HG02571 (cell line): ENCODE data around the gene TK2.
"Not testable (repeated sequence)": the region's sequence is repeated elsewhere in the genome, so short reads cannot be mapped to it uniquely, and the experiment has no call there.

ENCODE experiments used
- ATAC-seq: cut with Tn5 transposase; IDR thresholded peaks from one replicate; pipeline ENCODE4 v1.9.1; 2021; ENCODE audit warnings: mild to moderate bottlenecking, moderate library complexity; ENCODE audit not compliant: unreplicated experiment

Gene TK2

DNA sequence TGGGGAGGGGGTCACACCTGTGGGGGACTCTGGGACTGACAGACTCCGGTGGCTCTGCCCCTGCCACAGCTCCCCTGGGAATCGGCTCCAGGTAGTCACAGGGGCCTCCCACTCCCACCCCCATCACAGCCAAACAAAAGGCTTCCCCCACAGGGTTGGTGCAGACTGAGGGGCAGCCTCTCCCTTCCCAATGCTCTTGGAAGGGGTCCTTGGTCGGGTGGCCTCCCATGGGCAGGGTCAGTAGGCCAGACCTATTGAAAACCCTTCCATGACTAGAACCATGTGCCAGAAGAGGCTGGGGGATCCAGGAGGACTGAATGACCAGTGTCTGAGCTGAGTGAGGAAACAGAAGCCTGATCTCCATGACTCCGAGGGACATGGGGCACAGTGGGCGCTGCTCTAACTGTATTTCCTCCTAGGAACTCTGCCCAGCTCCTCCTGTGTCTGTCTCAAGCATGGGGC is 28.6 kb downstream of the TK2 start:
- no peak for ATAC-seq

DNA sequence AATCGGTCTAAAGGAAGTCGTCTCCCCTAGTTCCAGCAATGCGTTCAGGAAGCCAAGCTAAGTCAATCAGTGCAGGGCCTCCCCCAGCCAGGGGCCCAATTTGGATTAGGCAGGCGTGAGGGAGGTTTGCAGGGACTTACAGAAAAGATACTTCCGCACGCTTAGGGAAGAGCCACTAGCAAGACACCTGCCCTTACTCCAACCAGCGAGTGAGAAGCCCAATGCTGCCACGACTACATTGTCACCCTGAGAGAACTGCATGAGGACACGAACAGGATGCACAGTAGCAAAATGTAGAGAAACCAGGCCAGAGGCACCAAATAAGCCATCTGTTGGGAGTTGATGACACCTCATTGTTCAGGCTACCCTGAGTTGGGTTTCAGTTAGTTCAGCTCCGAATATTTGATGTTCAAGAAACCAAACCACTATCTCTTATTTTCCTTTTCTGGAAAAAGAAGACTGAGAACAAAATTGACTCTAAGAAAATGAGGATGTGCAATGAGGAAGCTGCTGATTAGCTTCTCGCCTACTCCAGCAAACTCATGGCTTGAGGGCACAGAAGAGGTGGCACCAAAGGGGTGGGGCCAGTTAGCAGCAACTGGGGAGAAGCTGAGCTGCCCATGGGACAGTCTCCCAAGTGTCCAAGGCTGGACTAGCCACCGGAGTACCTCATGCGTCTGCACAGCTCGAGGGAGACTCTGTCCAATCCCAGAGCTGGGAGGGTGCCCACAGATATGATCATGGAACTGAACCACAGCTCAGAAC is 29.3 kb downstream of the TK2 start:
- ATAC-seq: no peak

DNA sequence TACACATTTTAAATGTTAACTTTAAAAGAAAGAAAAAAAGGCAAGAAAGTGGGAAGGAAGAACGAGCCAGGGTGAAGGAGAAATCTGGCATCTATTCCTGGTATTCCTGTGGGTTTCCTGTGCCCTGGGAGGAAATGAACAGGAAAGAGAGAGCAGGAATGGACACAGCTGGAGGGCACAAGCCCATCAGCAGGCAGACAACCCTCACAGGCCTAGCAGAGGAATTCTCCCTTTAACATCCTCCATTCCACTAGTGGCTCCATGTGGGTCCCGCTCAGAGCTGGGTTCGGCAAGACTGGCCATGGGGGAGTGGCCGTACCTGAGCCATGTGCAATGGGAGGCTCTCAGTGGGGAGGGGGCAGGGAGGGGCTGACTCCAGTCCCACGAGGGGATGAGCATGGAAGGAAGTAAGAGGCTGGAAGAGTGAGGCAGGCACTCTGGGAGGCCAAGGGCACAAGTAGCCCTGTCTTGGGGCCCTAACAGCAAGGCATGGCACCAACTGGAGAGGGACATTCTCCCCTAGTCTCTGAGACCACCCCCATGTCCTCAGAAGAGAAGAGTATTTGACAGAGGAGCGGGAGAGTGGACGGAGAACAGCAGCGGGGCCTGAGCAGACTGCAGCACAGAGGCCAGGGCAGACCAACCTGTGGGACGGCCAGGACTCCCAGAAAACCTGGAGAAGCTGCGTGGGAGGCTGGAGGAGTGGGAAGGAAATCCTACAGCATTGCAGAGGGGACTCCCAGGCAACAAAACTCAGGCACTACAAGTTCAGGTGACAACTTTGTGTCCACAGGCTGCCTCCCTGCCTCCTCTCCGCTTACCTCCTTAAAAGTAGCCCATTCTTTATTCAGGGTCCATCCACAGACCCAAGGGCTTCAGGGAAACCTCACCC is 30.2 kb downstream of the TK2 start:
- ATAC-seq: no peak

DNA sequence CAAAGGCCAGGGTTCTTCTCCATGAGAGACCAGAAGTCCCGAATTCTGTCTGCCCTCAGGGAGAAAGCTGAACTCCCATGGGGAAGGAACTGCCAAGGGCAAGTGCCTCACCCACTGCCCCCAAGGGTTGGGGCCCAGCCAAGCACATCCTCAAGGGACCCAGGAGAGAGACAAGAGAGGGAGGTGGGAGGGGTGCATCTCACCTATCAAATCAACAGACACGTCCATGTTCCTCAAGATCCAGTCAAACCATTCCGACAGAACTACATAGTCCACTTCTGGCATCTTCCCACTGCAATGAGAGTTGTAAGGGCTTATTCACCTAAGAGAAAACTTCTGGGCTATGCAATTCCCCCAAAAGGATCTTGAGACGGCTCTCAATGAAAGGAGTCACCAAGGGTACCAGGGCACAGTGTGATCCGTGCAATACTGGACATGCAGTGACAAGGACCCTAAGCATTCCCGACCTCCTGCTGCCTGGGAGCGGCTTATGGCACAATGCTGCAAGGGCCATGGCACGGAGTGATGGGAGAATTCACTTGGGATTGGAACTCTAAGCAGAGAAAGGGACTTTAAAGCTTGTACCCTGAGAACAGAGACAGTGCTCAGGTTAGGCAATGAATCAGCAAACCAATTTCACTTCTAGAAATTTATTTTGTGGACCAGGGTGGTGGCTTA is 32.2 kb downstream of the TK2 start:
- ATAC-seq: no peak

DNA sequence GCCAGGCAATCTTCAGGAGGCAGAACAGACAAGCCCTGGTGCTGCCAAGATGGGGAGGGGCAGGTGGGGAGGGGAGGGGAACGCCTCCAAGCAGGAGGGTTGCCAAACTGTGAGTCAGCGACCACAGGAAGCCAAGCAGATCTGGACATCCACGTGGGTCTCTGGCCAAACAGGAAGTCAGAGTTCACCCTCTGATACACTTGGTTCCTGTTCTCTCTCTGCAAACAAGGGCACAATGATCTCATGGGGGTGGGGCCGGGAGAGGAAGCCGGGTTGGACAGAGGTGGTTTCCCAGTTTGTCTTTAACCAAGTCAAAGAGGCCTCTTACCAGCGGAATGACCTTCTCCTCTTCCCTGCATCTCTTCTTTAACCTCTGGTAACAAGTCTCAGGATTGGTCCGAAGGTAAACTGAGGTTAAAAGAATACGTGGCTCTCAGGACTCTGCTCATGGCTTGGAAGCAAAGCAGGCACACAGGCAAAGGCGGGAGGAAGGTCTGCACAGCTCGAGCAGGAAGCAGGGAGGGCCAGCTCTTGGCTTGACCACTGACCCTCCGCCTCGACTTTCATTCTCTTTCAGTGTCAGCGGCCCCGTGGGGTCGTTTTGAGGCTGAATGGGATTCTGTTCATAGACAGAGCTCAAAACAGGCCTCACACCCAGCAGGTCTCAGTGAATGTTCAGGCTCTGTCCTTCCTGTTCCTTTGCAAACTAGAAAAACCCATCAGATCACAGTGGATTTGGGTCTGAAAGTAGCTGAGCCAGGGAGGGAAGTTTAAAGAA is 32.9 kb downstream of the TK2 start:
- peak; percentile 95 for ATAC-seq

DNA sequence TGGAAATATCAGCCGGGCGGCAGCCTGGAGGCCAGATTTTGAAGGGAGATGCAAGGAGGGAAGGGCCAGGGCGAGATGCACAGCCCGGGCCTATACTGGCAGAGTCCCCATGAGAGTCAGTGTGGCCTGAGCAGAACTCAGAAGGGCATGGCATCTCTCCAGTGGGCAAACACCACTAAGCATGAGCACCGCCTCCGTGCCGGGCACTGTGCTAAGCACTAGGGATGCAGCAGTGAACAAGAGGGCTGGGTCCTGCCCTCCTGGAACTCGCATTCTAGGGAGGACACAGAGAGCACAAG is 33.5 kb downstream of the TK2 start:
- ATAC-seq: no peak

DNA sequence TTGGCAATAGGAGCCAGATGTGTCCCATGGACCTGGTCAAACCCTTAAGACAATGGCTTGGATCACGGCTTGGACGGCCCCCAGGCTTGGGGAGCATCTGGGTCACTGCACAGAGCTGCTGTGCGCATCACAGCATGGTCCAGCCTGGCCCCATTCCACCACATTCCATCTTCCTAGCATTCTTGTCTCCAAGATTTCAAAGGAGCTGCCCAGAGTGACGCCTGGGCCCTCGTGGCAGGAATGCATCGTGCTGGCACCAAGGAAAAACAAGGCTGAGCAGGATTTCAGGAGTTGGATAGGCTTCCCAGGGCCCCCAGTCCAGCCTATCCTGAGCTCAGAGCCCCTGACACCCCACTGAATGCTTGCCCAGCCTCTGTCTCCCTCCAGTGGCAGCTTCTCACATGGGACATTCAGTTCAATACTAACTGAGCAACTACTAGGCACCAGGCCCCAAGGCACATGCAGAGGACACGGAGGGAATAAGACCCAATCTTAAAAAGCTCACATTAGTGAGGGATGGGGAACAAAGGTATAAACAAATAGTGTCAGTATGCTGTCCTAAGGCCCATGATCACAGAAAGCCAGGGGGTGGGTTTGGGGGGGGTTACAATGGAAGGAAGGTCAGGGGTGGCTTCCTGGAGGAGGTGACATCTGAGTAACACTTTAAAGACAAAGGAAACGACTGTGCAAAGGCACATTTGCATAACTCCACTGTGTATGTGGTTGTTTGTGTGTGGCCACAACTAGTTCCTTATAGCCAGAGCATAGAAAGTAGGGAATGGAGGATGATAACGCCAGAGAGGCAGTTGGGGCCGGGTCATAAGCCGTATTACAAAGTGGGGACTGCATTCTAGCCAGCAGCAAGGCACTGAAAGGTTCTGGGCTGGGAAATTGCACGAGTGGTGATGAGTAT is 34.1 kb downstream of the TK2 start:
- ATAC-seq: no peak

DNA sequence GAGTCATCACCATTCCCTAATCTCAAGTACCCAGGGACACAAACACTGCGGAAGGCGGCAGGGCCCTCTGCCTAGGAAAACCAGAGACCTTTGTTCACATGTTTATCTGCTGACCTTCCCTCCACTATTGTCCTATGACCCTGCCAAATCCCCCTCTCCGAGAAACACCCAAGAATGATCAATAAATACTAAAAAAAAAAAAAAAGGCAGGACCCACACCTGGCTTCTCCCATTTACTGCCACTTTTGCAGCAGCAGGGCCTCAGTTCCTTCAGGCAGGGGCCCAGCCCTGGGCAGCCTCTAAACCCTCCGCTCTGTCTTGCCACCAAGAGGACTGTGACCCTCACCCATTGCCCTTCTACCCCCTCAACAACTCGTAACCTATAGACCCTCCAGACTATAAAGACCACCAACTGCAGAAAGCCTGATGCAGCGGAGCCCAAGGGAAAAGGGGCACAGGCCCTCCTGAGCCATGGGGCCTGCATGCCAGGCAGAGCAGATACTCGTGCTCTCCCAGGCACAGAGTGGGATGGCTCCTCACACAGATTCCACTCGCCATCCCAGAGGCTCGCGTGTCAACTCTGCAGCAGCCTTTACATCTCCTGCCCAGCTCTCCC is 34.8 kb downstream of the TK2 start:
- ATAC-seq: not testable (repeated sequence)

DNA sequence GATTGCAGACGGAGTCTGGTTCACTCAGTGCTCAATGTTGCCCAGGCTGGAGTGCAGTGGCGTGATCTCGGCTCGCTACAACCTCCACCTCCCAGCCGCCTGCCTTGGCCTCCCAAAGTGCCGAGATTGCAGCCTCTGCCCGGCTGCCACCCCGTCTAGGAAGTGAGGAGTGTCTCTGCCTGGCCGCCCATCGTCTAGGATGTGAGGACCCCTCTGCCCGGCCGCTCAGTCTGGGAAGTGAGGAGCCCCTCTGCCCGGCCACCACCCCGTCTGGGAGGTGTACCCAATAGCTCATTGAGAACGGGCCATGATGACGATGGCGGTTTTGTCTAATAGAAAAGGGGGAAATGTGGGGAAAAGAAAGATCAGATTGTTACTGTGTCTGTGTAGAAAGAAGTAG is 35.5 kb downstream of the TK2 start:
- ATAC-seq: not testable (repeated sequence)

DNA sequence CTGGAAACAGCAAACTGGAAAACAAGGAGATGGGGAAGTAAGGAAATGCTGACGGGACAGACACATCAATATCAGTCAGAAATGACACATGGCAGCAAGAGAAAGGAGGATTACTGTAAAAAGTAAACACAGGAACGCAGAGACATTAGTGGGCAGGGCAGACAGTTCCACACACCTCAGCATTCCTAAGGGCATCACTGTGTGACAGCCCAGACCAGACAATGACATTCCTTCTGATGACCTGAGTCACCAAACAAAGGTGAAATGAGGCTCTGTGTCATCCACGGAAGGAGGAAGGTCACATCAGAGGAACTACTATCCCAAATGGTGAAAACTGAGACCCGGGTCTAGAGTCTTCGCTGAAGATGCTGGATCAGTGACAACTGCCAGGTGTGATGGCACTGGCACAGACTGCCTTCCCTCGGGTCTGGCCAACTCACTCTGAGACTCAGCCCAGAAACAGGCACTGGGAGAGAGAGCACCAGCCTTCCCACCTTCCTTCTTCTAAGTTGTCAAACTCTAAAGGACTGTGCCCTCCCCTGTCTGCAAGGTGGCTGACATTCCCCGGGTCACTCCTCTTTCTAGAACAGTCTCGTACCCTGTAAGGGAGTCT is 36.7 kb downstream of the TK2 start:
- ATAC-seq: no peak

DNA sequence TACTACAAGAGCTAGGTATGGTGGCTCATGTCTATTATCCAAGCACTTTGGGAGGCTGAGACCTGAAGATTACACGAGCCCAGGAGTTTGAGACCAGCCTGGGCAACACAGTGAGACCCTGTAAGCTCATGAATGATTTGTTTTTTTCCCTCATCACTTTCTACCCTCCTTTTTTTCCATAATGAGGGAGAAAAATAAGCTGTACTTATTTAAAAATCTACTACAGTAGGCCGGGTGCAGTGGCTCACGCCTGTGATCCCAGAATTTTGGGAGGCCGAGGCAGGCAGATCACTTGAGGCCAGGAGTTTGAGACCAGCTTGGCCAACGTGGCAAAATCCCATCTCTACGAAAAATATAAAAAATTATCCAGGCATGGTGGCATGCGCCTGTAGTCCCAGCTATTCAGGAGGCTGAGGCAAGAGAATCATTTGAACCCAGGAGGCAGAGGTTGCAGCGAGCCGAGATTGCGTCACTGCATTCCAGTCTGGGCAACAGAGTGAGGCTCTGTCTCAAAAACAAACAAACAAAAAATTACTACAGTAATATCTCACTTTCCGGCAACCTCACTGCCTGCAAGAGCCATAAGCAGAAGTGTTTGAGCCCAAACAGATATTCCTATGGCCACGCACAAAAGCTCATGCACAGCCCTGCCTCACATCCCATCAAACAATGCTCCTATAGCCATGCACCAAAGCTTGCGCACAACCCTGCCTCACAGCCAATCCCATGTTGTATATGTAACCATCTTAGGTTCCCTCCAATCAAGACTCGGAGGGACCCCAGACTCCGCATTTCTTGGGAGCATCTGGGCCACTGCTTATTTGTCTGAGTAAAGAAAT is 37.4 kb downstream of the TK2 start:
- ATAC-seq: no peak

DNA sequence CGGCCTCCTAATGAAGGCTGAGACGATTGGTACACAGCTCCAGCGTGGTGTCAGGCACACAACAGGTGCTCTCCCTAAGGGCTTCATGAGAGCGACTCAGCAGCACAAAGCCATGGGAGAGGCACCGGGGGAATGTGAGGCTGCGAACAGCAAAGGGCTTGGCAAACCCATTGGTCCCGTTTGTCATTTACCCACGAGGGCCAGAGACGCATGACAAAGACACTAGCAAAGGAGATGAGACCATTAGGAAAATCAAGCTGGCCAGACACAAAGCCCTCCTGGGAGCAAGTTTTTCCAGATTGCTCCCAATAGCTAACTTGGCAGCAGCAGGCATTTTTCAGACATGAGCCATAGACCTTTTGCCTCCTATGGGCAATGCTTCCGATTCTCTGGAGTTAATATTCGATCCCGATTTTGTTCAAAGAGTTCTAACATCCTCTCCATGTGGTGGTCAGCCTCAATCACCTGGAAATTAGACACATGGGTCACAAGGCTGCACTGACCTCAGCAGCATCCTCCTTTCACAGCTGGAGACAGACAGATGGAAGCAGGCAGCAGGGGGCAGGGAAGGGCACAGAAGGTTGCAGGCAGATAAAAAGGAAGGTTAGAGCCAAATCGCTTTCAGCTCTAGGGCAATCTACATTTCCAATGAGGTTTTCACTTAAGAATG is 38.2 kb downstream of the TK2 start:
- ATAC-seq: no peak

DNA sequence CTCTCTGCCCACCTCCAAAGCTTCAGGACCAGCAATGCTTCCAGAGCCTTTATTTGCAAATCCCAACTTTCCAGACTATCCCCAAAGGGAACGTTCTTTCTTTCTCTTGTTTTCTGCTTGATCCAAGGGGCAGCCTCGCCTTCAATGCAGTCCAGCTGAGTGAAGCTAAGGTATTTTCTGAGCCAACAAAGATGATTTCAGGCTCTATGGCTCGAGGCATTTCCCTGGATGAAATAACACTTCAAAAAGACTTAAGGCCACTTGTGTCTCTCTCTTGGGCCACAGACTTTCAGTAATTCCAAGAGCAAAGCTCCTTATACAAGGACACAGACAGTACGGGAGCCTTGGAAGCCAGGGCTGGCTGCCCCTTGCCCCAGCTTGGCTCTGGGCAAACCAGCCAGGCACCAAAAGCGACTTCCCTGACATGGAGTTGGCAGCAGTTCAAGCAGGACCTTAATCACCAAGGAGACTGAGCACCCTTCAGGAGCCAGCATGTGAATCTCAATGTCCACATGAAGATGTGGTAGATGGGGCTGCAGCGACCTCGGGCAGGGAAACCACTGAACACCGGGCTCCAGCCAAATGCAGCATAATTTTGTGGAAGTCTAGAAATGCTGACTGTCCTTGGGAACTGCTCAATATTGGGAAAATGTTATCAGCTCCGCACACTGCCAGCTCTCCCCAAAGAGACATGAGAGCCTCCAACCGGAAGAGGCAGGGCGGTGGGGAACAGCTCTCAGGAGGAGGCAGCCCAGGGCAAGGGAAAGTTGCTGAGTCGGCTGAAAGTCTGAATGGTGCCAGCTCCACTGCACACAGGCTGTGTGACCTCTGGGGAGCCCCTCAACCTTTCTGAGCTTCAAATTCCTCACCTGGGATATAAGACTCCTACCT is 39.0 kb downstream of the TK2 start:
- no peak for ATAC-seq

DNA sequence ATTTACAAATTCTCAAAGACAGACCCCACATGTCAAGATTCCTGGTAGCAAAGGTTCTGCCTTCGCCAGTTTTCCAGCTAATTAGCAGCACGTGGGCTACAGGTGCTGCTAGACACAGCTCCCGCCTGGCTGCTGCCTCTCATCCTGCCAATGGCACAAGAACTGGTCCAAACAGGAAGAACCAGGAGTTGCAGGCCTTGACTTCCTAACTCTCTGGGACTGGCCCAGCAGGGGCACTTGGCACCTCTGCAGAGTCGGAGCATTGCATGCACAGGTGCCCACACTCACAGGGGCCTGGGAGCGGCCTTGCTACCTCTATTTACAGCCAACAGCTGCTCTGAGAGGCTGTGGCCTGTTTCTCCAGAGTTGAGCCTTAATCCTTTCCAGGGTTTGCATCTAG is 39.6 kb downstream of the TK2 start:
- no peak for ATAC-seq

DNA sequence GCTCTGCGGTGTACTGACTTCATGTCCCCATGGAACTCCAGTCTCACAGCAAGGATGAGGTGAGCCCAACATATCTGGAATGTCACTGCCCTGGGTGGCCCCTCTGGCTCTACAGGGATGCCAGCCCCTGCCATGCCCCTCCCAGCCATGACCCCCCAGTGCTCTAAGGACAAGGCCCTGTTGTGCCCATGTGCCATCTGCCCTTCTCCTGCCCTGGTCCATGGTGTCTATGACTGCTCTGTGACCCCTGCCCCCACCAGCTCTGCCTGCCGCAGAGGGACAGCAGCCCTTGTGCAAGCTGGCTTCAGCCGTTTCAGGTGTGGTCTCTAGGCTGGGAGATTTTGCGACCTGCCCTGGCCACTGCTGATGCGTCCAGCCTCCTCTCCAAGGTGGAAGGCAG is 40.3 kb downstream of the TK2 start:
- ATAC-seq: no peak

DNA sequence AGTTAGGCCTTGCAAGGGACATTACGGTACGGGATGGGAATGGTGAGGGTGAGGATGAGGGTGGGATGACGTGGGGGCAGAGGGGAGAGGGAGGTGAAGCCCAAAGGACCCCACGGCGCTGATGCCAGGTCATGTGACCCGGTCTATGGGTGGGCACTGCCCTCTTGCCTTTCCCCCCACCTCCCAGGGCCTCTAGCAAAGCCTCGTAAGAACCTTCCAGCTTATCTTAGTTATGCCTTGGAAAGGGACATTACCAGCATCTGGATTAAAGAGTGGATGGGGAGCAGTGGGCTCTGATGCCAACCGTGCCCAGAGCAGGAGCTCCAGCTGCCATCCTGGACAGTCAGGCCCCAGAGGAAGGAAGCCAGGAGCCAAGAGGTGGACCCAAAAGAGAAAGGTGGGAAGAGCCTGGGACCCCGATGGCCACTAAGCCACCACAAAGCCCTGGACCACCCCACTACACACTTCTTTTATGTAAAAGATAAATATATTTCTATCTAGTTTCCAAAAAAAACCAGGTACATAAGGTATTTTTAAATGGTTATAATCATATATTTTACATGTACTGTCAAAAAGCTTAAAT is 40.9 kb downstream of the TK2 start:
- ATAC-seq: no peak
